Kidney (tissue), 14 donors: Measurements from ENCODE around the gene TIMM50. TPM values are rescaled to one million over a fixed set of nuclear protein-coding genes. Genes with fewer than 3 reads are reported as not detected.
A peak's percentile ranks its signal among the peaks of the same experiment; 100 is the strongest.

Experiments used
- DNase-seq, 5 donors: peaks; one replicate each; pipeline ENCODE4 v3.0.0-alpha.2; 2013 to 2020
- FAIRE-seq: peaks from 2 replicates; lab custom pipeline; 2012; peaks lifted over from hg19 to GRCh38; lab: Jason Lieb, UNC
- H3K27ac ChIP-seq, 2 donors: one replicate each; pipeline ENCODE4 v1.7.0; 2013; ENCODE audit warnings: low read depth in 2 of 2, low read length in 2 of 2, inconsistent platforms in 1 of 2
- H3K27me3 ChIP-seq: one replicate; pipeline ENCODE4 v1.7.1; 2013; ENCODE audit warnings: low read length, inconsistent platforms; ENCODE audit not compliant: control insufficient read depth, insufficient read depth
- H3K36me3 ChIP-seq, 3 donors: one replicate each; pipeline versions ENCODE4 v1.7.0 to v1.7.1; 2013; ENCODE audit warnings: low read length in 3 of 3, control low read depth in 1 of 3, inconsistent platforms in 1 of 3; ENCODE audit not compliant: insufficient read depth in 3 of 3, control insufficient read depth in 2 of 3
- H3K4me1 ChIP-seq, 3 donors: one replicate each; pipeline versions ENCODE4 v1.7.0 to v1.7.1; 2013; ENCODE audit warnings: low read length in 3 of 3, inconsistent platforms in 1 of 3, low read depth in 1 of 3; ENCODE audit not compliant: control insufficient read depth in 2 of 3, insufficient read depth in 2 of 3
- H3K4me3 ChIP-seq, 3 donors: one replicate each; pipeline versions ENCODE4 v1.7.0 to v1.8.1; 2013; ENCODE audit warnings: low read length in 3 of 3, control low read depth in 1 of 3, inconsistent platforms in 1 of 3
- H3K9ac ChIP-seq, 3 donors: one replicate each; pipeline versions ENCODE4 v1.7.0 to v1.7.1; 2013; ENCODE audit warnings: low read length in 3 of 3, control low read depth in 1 of 3, inconsistent platforms in 1 of 3
- H3K9me3 ChIP-seq, 3 donors: one replicate each; pipeline versions ENCODE4 v1.7.0 to v1.7.1; 2013; ENCODE audit warnings: low read length in 3 of 3, control low read depth in 1 of 3, inconsistent platforms in 1 of 3; ENCODE audit not compliant: control insufficient read depth in 2 of 3, insufficient read depth in 1 of 3
- intact Hi-C: fragments of 100-400 bp; cut with DNase I; formaldehyde crosslinking; loops from one replicate; pipeline ENCODE4 v1.11.1; 2022
- polyA plus RNA-seq: library from polyadenylated mRNA; stranded (reverse); fragments of 350-450 nt; fragmentation: Illumina TruSeq; extraction: RNeasy Lipid Tissue Mini Kit (QIAGEN cat#74804); gene quantifications from one replicate; pipeline ENCODE4 v1.2.3, GENCODE V29; 2014; ENCODE audit warnings: low read depth, low replicate concordance; ENCODE audit not compliant: insufficient read depth
- total RNA-seq: library from RNA; stranded (reverse); fragmentation: NEBNext Ultra II Directional; extraction: Animal tissue kit (Norgen Biotek cat#: 25700); gene quantifications from one replicate; pipeline ENCODE4 v1.2.1, GENCODE V29; 2021
- TF ChIP-seq, protein P1 (sequence below): IDR thresholded peaks from 3 replicates; pipeline ENCODE4 v1.5.1; 2012; ENCODE audit warnings: mild to moderate bottlenecking, moderate library complexity, borderline replicate concordance; ENCODE audit not compliant: insufficient read depth; ENCODE audit errors: extremely low read depth
- donor health status: control.
- donor health status: control.
- donor health status: control.
- donor health status: control.
- donor health status: control.
- donor health status: DM: yes; HTN: yes; CAD: no.
- donor health status: Normal renal cell carcinoma (clear cell type).

Gene TIMM50
- total and polyA plus RNA-seq, 2 donors from 2014 or later = 52.4 to 74.4 TPM

- TF ChIP-seq, protein P1, sequence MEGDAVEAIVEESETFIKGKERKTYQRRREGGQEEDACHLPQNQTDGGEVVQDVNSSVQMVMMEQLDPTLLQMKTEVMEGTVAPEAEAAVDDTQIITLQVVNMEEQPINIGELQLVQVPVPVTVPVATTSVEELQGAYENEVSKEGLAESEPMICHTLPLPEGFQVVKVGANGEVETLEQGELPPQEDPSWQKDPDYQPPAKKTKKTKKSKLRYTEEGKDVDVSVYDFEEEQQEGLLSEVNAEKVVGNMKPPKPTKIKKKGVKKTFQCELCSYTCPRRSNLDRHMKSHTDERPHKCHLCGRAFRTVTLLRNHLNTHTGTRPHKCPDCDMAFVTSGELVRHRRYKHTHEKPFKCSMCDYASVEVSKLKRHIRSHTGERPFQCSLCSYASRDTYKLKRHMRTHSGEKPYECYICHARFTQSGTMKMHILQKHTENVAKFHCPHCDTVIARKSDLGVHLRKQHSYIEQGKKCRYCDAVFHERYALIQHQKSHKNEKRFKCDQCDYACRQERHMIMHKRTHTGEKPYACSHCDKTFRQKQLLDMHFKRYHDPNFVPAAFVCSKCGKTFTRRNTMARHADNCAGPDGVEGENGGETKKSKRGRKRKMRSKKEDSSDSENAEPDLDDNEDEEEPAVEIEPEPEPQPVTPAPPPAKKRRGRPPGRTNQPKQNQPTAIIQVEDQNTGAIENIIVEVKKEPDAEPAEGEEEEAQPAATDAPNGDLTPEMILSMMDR = no peak
- FAIRE-seq = no peak
Observed at GRCh38 chr19:39479916-39480315, 722 bp upstream of the TIMM50 start.

GRCh38 chr19:39481229-39481545 lies 549 bp downstream of the TIMM50 start:
- H3K9me3 ChIP-seq = no peaks in the 10 kb centered on the region
- TF ChIP-seq, protein P1 = no peak
- peaks cover 0 to 14% (median 0%) of the 10 kb centered on the region in 3 donors for H3K4me1 ChIP-seq
- peak overlapping the region; percentile 69 to 80 for H3K27ac ChIP-seq
- H3K9ac ChIP-seq = peak overlapping the region; percentile 83 to 97 (median 94)
- H3K27me3 ChIP-seq = no peaks in the 10 kb centered on the region
- H3K4me3 ChIP-seq = peak overlapping the region; percentile 89 to 99 (median 98)
- no peak for FAIRE-seq
- no peak for DNase-seq
- H3K36me3 ChIP-seq = peaks cover 0 to 16% (median 12%) of the 10 kb centered on the region in 3 donors
- intact Hi-C loops = no loop called here

More at GRCh38 chr19:39479916-39480315, 722 bp upstream of the TIMM50 start:
- Histone ChIP-seq H3K4me3 (peak overlapping the region; percentile 78 to 99 (median 98)), H3K9ac (peak overlapping the region in 2 of 3 donors; percentile 65 to 94), H3K27ac (peak overlapping the region in 1 of 2 donors; percentile 56), H3K27me3 (no peaks in the 10 kb centered on the region), H3K9me3 (no peaks in the 10 kb centered on the region), H3K4me1 (peaks cover 0 to 14% (median 0%) of the 10 kb centered on the region in 3 donors), H3K36me3 (peaks cover 0 to 13% (median 6%) of the 10 kb centered on the region in 3 donors)
- DNase-seq = no peak
- intact Hi-C loops = loop anchor here (10.0 kb wide), 1 partner anchor 55 kb away; the partner anchor contains the start of gene EID2B

DNA sequence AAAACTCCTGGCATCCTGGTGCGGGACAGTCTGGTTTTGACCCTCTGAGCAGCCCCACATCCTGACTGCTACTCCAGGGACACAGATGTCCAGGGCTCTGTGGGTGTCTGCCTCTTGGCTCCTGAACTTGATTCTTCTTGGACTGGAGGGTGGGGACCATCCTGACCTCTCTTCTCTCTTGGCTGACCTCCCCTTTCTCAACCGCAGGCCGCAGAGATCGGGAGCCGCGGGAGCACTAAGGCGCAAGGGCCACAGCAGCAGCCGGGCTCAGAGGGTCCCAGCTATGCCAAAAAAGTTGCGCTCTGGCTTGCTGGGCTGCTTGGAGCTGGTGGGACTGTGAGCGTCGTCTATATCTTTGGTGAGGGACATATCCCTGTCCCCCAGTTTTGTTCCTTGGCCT lies 1.0 kb downstream of the TIMM50 start:
- H3K4me3 ChIP-seq = peak overlapping the region; percentile 89 to 99 (median 98)
- FAIRE-seq = no peak
- H3K9me3 ChIP-seq = no peaks in the 10 kb centered on the region
- TF ChIP-seq, protein P1 = no peak
- H3K9ac ChIP-seq = peak overlapping the region; percentile 83 to 97 (median 94)
- H3K27me3 ChIP-seq = no peaks in the 10 kb centered on the region
- H3K27ac ChIP-seq = no peak overlapping the region
- peaks cover 0 to 17% (median 10%) of the 10 kb centered on the region in 3 donors for H3K36me3 ChIP-seq
- peaks cover 0 to 14% (median 0%) of the 10 kb centered on the region in 3 donors for H3K4me1 ChIP-seq
- no peak for DNase-seq
- intact Hi-C loops = no loop called here

GRCh38 chr19:39483141-39483540 lies 2.5 kb downstream of the TIMM50 start:
- no peak for DNase-seq
- FAIRE-seq = no peak
- Histone ChIP-seq H3K27me3 (no peaks in the 10 kb centered on the region), H3K9me3 (no peaks in the 10 kb centered on the region), H3K9ac (no peak overlapping the region), H3K4me1 (peaks cover 0 to 14% (median 0%) of the 10 kb centered on the region in 3 donors), H3K27ac (no peak overlapping the region), H3K36me3 (peaks cover 0 to 24% (median 13%) of the 10 kb centered on the region in 3 donors), H3K4me3 (no peak overlapping the region)
- intact Hi-C loops = no loop called here
- TF ChIP-seq, protein P1 = no peak
